NB4 (cell line): ENCODE data around the gene ZNF143.

Source experiments
- POLR2A ChIP-seq: IDR thresholded peaks from 2 replicates; pipeline ENCODE4 v1.6.1; 2011; ENCODE audit warnings: mild to moderate bottlenecking; ENCODE audit not compliant: insufficient read length; ENCODE audit errors: extremely low read depth
- TF ChIP-seq, protein P1 (sequence below): IDR thresholded peaks from one replicate; pipeline ENCODE4 v1.5.1; 2012; ENCODE audit warnings: low read depth, low read length
- TF ChIP-seq, protein P2 (sequence below): IDR thresholded peaks from 2 replicates; pipeline ENCODE4 v1.6.1; 2011; ENCODE audit warnings: low read depth, low read length

DNA sequence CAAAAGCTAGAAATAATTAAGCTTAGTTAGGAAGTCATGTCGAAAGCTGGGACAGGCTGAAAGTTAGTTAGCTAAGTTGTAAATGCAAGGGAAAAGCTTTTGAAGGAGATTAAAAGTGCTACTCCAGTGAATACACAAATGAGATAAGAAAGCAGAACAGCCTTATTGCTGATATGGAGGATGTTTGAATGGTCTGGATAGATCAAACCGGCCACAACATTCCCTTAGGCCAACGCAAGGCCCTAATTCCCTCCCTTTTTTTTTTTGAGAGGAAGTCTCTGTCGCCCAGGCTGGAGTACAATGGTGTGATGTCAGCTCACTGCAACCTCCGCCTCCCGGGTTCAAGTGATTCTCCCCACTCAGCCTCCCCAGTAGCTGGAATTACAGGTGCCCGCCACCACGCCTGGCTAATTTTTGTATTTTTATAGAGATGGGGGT lies 89.4 kb downstream of the ZNF143 start:
- TF ChIP-seq, protein P1, sequence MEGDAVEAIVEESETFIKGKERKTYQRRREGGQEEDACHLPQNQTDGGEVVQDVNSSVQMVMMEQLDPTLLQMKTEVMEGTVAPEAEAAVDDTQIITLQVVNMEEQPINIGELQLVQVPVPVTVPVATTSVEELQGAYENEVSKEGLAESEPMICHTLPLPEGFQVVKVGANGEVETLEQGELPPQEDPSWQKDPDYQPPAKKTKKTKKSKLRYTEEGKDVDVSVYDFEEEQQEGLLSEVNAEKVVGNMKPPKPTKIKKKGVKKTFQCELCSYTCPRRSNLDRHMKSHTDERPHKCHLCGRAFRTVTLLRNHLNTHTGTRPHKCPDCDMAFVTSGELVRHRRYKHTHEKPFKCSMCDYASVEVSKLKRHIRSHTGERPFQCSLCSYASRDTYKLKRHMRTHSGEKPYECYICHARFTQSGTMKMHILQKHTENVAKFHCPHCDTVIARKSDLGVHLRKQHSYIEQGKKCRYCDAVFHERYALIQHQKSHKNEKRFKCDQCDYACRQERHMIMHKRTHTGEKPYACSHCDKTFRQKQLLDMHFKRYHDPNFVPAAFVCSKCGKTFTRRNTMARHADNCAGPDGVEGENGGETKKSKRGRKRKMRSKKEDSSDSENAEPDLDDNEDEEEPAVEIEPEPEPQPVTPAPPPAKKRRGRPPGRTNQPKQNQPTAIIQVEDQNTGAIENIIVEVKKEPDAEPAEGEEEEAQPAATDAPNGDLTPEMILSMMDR: no peak
- no peak for TF ChIP-seq POLR2A
- TF ChIP-seq, protein P2, sequence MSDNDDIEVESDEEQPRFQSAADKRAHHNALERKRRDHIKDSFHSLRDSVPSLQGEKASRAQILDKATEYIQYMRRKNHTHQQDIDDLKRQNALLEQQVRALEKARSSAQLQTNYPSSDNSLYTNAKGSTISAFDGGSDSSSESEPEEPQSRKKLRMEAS: no peak
